Lower leg skin (tissue), 3 donors: ENCODE data around the gene AP1G1.

Experiments used
- CTCF ChIP-seq, 3 donors: fragments of 450-650 bp; IDR thresholded peaks; one replicate each; pipeline ENCODE4 v1.5.1; 2016; ENCODE audit warnings: antibody characterized with exemption in 3 of 3, mild to moderate bottlenecking in 3 of 3, moderate library complexity in 2 of 3
- POLR2A ChIP-seq, 2 donors: fragments of 450-650 bp; IDR thresholded peaks; one replicate each; pipeline ENCODE4 v1.6.1; 2016 to 2017; ENCODE audit warnings: antibody characterized with exemption in 2 of 2, mild to moderate bottlenecking in 1 of 2, moderate library complexity in 1 of 2

- no peak for TF ChIP-seq CTCF (IDR thresholded peaks at IDR 0.05)
- no peak for TF ChIP-seq POLR2A (IDR thresholded peaks at IDR 0.05)
These were observed 110.1 kb downstream of the AP1G1 start for GRCh38 chr16:71698491-71698890.
